ENCODE measurements around the gene TTYH3. TPM values are rescaled to one million over a fixed set of nuclear protein-coding genes. Genes with fewer than 3 reads are reported as not detected.
A peak's percentile ranks its signal among the peaks of the same experiment; 100 is the strongest.

The TTYH3 gene
- total RNA-seq, 1 experiment from 2014 or later: 122 TPM

DNA sequence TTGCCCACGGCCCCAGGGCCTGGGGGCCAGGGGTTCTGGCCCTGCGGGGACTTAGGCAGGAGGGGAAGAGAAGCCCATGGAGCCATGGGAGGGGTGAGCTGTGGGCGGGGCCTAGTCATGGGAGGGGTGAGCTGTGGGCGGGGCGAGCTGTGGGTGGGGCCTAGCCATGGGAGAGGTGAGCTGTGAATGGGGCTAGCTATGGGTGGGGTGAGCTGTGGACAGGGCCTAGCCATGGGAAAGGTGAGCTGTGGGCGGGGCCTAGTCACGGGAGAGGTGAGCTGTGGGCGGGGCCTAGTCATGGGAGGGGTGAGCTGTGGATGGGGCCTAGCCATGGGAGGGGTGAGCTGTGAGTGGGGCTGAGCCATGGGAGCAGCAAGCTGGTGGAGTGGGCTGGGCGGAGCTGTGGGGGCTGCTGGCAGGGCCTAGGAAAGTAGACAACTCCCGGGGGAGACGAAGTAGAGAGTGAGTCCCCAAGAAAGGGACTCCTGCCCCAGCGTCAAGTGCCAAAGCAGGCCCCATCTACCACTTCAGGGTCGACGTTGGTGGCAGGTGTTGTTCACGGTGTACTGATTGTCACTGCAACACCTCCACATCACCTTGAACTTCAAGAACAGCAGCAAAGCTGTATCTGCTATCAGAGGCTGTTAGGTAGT lies 19.2 kb upstream of the TTYH3 start:
- no peaks in the 10 kb centered on the region for H3K79me2 ChIP-seq (ENCODE audit: insufficient read depth, low read length)
- no peak overlapping the region for H2BK15ac ChIP-seq (ENCODE audit: low read depth, low read length)
- no peak overlapping the region for H2AK5ac ChIP-seq (ENCODE audit: insufficient read length, low read length)
- H3K27me3 ChIP-seq (ENCODE audit: insufficient read depth, low read length): no peaks in the 10 kb centered on the region
- H3K4ac ChIP-seq (ENCODE audit: low read depth, low read length): no peak overlapping the region
- H3K4me1 Mint-ChIP-seq: peaks cover 33 to 38% of the 10 kb centered on the region in 2 experiments
- no peak overlapping the region for H3K27ac ChIP-seq (ENCODE audit: insufficient read length, low read depth, low read length)
- peaks cover 1% of the 10 kb centered on the region; the same call in 1 of the 2 replicates for H3K27me3 Mint-ChIP-seq (ENCODE audit: low read depth)
- H3K14ac ChIP-seq (ENCODE audit: insufficient read depth, low read length): no peak overlapping the region
- no peak overlapping the region for H3K56ac ChIP-seq (ENCODE audit: insufficient read length, low read depth, low read length)
- no peak overlapping the region for H3K4me3 Mint-ChIP-seq
- no peak overlapping the region for H2BK12ac ChIP-seq (ENCODE audit: insufficient read length, low read depth, low read length)
- no peak overlapping the region for H4K8ac ChIP-seq (replicated peaks; ENCODE audit: insufficient read length, low read depth, low read length)
- H3K9ac ChIP-seq (ENCODE audit: extremely low read depth, insufficient read length, low read length): no peak overlapping the region
- TF ChIP-seq, protein P1, sequence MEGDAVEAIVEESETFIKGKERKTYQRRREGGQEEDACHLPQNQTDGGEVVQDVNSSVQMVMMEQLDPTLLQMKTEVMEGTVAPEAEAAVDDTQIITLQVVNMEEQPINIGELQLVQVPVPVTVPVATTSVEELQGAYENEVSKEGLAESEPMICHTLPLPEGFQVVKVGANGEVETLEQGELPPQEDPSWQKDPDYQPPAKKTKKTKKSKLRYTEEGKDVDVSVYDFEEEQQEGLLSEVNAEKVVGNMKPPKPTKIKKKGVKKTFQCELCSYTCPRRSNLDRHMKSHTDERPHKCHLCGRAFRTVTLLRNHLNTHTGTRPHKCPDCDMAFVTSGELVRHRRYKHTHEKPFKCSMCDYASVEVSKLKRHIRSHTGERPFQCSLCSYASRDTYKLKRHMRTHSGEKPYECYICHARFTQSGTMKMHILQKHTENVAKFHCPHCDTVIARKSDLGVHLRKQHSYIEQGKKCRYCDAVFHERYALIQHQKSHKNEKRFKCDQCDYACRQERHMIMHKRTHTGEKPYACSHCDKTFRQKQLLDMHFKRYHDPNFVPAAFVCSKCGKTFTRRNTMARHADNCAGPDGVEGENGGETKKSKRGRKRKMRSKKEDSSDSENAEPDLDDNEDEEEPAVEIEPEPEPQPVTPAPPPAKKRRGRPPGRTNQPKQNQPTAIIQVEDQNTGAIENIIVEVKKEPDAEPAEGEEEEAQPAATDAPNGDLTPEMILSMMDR (conservative IDR thresholded peaks at IDR 0.05): no peak
- no CpG with 5 or more reads among the region's 15 CpGs for WGBS (ENCODE audit: extremely low coverage, insufficient read length, low lambda C conversion rate)
- no peaks in the 10 kb centered on the region for H3K9me3 Mint-ChIP-seq
- no peak overlapping the region for H4K91ac ChIP-seq (ENCODE audit: insufficient read length, low read depth, low read length)
- no peak overlapping the region for H2BK20ac ChIP-seq (ENCODE audit: low read depth, low read length, poor library complexity, severe bottlenecking)
- H2AFZ ChIP-seq (ENCODE audit: low read length): no peak overlapping the region
- no peak overlapping the region for H2BK120ac ChIP-seq (ENCODE audit: low read depth, low read length, poor library complexity, severe bottlenecking)
- no peak overlapping the region for H3K18ac ChIP-seq (ENCODE audit: insufficient read length, low read depth, low read length)
- H4K20me1 ChIP-seq (ENCODE audit: control insufficient read depth, insufficient read depth, insufficient read length): no peaks in the 10 kb centered on the region
- H4K5ac ChIP-seq (ENCODE audit: insufficient read length, low read depth, low read length): no peak overlapping the region
- H3K36me3 Mint-ChIP-seq (ENCODE audit: insufficient read depth in 1 of 3, low read depth in 3 of 3): no peaks in the 10 kb centered on the region; a peak in 1 of 7 replicates
- H3K9me3 ChIP-seq (ENCODE audit: control insufficient read depth, low read depth, low read length): no peaks in the 10 kb centered on the region
- H3K79me1 ChIP-seq (ENCODE audit: insufficient read depth, low read depth, low read length, poor library complexity, severe bottlenecking): no peaks in the 10 kb centered on the region
- no peaks in the 10 kb centered on the region for H3K23me2 ChIP-seq (ENCODE audit: insufficient read length, low read depth, low read length, poor library complexity, severe bottlenecking)
- no peak overlapping the region for H3T11ph ChIP-seq (ENCODE audit: low read length)
- H3K4me1 ChIP-seq (ENCODE audit: insufficient read depth, low read length): peaks cover 5% of the 10 kb centered on the region; the same call in 1 of the 2 replicates
- peak; percentile 98 for DNase-seq
- H3K23ac ChIP-seq (ENCODE audit: insufficient read length, low read depth, low read length): no peak overlapping the region
- H3K4me2 ChIP-seq (ENCODE audit: insufficient read depth, insufficient read length, low read length): no peak overlapping the region
- H3K27ac Mint-ChIP-seq: peak overlapping the region in 2 of 3 experiments; percentile 74 to 84; a peak in 4 of 7 replicates
- H2BK5ac ChIP-seq (ENCODE audit: insufficient read length, low read length): no peak overlapping the region
